NCI-H1417 (cell line): ENCODE measurements around the gene ATP2C2.
A peak's percentile ranks its signal among the peaks of the same experiment; 100 is the strongest.

Source experiments
- DNase-seq, 3 experiments: peaks; one replicate each; lab custom pipeline; 2025; lab: John Stamatoyannopoulos, UW

ATP2C2 gene

DNA sequence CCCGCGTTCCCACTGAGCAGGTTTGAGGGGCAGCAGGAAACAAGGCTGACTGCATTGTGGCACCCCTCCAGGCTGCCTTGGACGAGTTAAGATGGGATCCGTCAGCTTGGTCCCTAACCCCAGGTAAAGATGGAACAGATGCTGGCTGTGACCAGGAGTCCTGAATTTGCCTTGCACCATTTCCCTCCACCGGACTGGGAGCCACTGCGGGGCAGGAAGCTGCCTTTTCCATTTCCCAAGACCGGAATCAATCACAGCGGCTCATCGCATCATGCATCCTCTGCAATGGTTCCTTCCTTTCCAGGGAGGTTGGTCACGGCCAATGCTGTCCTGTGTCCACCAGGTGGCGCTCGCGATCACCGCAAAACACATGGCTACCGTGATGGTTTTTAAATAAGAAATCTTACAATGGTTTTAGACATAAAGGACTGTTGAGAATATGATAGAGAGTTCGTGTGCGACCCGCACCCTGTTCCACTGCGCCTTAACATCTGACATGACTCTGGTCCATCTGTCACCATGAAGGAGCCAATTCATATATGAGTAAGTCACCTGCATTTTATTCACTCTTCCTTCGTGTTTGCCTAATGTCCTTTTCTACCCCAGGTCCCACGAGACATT, 143.0 kb downstream of the ATP2C2 start:
- peak; percentile 69 to 86 (median 82) for DNase-seq

GRCh38 chr16:84511831-84512230, 143.5 kb downstream of the ATP2C2 start:
- DNase-seq = peak in 1 of 3 experiments; percentile 78

- peak in 1 of 3 experiments; percentile 20 for DNase-seq
Measured at GRCh38 chr16:84513123-84513522, 144.8 kb downstream of the ATP2C2 start.

DNA sequence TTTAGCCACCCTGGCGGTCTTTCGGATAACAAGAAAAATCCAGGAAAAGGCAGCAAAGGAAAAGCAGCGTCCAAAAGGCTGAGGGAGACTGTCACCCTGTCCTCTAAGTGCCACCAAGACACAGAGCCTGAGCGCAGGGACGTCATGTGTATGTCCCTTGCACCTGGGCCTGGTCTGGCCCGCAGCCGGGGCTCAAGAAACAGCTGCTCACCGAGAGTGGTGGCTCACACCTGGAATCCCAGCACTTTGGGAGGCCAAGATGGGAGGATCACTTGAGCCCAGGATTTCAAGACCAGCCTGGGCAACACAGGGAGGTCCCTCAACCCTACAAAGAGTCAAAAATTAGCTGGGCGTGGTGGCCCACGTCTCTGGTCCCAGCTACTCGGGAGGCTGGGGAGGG, 145.3 kb downstream of the ATP2C2 start:
- no peak for DNase-seq
